ENCODE data around the gene ARID1B. TPM values are rescaled to one million over a fixed set of nuclear protein-coding genes. Genes with fewer than 3 reads are reported as not detected.

Gene ARID1B
- polyA plus RNA-seq, 4 donors = 57.0 to 87.6 (median 71.7) TPM

DNA sequence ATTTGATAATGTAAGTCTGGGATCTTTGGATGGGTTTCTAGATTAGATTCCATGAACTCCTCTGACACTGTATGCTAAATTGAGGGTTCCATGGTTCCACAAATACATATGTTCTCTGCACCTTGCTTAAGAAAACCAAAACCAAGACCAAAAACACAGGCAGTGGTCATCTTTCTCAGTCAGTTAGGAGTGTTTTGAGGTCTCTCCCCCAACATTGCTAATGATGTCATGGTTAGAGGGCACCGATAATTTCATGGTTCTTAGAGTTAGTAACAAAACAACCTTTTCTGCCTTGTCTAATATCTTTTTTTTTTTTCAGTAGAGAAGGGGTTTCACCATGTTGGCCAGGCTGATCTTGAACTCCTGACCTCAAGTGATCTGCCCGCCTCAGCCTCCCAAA, 44.5 kb downstream of the ARID1B start:
- DNase-seq (ENCODE audit: low read depth in 4 of 4, low spot score in 3 of 4) = no peak

DNA sequence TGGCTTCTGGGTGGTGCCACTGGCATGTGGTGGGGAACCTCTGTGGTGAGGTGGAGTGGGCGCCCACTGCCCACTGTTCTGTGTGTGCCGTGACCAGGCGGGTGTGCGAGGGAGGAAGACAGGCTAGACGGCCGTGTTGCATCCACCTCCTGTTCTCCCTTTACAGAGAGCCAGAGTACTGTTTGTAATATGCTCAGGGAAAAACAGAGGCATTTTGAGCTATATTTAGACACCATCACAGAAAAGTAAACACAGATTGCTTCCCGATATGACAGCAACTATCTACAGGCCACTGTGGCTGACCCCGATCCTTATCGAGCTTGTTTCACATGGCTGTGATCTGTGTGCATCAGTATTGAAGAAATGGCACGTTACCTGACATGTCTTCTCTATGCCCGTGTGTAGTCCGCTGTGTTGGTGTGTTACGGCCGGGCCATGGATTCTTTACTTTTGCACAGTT, 45.6 kb downstream of the ARID1B start:
- no peak for DNase-seq (ENCODE audit: low read depth in 4 of 4, low spot score in 3 of 4)

DNA sequence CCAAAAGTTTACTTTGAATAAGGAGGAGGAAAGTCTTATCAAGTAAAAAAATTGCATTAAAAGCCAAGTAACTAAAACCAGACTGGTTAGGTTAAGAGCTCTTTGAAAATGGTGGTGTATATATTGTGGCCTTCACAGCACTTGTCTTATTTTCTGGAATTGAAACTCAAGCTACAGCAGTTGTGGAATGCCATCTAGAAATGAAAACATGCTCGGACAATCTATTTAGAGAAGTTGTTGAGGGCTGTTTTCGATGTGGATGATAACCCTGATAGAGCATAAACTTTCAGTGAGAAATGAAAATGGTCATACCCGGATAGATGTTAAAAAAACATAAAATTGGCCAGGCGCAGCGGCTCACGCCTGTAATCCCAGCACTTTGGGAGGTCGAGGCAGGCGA, 47.0 kb downstream of the ARID1B start:
- no peak for DNase-seq (ENCODE audit: low read depth in 4 of 4, low spot score in 3 of 4)

DNA sequence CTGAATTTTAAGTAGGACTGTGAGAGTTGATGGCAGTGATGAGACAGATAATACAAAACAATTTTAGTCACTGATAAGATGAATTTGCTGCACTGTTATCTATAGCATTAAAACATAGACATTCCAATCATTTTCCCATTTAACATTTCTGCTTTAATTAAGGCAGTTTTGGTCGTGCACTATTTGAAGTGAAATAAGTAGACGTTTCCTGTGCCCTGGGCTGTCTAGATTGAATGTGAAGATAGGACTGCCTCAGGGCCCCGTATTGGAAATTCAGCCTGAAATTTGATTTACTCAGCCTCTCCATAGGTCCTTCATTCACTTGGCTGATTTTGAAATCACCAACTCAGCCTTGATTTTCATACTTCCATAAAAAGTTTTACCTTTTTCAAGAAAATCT, 48.3 kb downstream of the ARID1B start:
- no peak for DNase-seq (ENCODE audit: low read depth in 4 of 4, low spot score in 3 of 4)

DNA sequence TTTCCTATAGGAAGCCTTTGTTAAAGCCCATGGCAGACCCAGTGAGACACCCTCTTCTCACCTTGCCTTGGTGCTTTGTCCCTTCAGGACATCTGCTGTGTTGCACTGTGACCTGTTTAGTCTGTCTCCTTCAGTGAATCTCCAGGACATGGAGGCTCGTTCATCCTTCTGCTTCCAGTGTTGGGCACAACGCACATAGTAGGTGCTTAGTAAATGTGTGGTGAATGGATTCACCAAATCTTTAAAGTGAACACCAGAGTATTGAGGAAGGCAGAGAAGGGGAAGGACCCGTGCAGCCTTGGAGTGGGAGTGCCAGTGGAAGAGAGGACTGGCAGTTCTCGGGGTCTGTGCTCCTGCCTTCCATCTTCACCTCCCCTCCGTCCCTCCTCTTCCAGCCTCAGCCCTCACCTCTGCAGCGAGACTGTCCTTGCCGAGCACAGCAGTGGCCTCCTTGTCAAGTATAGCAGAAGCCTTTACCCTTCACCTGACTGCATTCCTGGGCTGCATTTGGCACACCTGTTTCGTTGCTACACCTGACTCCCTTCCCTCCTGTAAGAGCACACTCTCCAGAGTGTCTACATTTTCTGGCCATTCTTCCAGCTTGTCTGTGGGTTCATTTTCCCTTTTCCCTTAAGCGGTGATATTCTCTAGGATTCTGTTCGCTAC, 49.2 kb downstream of the ARID1B start:
- no peak for DNase-seq (ENCODE audit: low read depth in 4 of 4, low spot score in 3 of 4)

DNA sequence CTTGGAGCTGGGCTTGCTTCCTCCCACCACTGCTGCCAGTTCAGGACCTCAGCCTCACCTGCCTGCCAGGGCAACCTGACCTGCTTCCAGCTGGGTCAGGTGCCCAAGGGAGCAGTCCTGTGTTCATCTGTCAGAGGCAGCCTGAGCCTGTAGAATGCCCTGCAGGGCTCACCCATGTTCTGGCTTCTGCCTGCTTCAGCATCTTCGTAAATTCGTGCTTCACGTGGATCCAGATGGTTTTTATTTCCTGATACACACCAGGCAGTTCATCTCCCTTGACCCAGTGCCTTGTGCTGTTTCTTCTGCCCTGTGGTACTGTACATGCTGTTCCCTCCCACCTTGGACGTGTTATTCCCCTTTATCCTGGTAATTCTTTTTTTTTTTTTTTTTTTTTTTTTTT, 50.2 kb downstream of the ARID1B start:
- no peak for DNase-seq (ENCODE audit: low read depth in 4 of 4, low spot score in 3 of 4)

DNA sequence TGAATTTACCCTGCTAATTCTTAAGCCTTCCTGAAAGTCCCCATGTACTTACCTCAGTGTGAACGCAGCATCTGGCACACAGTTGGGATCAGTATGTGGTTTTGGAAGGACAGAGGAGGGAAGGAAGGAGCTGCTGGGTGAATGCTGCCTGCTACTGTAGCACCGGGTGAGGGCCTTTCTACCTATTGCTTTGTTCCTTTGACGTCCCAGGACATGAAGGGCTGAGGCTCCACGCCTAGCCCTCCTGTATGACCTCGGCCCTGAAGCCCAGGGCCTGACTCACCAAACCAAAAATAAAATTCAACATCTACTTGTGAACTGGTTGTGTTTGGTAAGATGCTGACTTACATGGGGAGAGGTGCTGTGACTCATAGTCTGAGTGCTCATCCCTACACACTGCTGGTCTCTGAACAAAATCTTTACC, 51.1 kb downstream of the ARID1B start:
- no peak for DNase-seq (ENCODE audit: low read depth in 4 of 4, low spot score in 3 of 4)

DNA sequence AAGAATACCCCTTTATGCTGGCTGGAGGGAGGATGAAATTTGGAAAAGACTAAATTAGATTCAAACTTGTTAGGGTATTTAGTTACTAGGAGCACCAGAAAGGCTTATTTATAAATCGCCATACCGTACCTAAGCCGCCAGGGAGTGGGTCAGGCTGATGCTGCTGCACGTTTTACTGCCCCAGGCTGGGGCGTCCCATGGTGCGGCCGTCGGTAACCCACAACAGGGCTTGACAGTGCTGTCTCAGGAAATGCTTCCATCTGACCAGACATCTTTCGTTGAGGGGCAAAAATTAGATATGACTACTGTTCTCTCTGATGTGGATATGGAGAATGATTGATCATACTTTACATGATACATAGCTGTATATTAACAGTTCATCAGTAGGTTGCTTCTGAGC, 52.9 kb downstream of the ARID1B start:
- no peak for DNase-seq (ENCODE audit: low read depth in 4 of 4, low spot score in 3 of 4)

DNA sequence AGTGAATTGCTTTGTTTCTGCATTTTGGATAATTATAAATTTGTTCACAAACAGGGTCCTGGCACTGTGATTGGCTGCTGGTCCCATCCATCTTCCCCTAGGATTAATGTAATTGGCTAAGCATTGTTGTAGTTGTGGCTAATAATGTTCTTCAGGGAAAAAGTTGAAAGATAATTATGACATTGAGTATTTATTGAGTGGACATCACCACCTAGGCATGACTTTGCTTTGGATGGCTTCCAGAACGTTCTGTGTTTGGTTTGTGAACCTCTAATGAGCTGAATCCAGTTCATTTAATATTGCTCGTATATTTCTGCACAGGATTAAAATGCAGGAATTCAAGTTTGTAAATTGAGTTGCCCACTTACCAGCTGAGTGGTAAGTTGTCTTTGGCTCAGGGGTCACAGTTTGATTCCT, 55.1 kb downstream of the ARID1B start:
- no peak for DNase-seq (ENCODE audit: low read depth in 4 of 4, low spot score in 3 of 4)

DNA sequence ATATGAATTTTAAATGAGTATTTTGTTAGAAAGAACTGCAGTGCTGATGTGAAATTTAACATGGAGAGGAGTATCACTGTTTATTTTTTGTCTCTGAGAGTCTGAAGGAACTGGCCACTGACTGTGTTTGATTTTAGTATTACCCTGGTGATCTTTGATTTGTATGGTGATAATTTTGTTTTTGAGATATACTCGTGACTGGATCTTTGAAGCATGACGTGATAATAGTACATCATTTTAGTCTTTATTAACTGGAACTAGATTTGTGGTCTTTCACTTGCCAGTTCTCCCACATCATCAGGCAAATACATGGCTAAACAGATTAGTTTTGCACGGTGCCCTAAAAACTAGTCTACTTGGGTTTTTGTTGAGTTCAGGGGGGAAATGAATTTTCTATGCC, 55.5 kb downstream of the ARID1B start:
- no peak for DNase-seq (ENCODE audit: low read depth in 4 of 4, low spot score in 3 of 4)

DNA sequence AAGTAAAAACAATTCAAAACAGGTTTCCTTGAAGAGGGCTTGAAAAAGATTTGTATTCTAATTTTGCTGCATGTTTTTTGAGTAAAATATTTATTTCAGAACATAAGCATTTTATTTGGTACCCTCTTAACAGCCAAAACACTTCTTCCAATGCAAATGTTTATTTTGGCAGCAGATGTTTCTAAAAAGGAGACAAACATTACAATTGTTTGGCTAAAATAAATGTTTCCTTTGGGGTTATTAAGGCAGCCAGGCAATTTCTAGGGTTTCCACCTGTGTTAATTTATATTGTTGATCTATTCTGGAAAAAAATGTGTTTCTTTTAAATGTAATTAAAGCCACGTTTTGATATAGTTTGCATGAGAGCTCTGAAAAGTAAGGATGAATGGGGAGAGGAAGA, 56.6 kb downstream of the ARID1B start:
- no peak for DNase-seq (ENCODE audit: low read depth in 4 of 4, low spot score in 3 of 4)

DNA sequence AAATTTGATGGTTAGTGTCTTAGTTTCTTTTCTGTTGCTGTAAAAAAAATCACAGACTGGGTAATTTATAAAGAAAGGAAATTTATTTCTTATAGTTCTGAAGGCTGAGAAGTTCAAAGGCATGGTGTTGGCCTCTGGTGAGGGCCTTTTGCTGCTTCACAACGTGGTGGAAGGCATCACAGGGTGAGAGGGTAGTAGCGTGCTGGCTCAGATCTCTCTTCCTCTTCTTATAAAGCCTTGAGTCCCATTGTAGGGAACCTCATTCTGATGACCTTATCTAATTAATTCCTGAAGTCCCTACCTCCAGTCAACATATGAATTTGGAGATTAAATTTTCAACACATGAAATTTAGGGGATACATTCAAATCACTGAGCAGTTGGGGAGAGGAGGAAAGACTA, 62.0 kb downstream of the ARID1B start:
- DNase-seq (ENCODE audit: low read depth in 4 of 4, low spot score in 3 of 4) = no peak

DNA sequence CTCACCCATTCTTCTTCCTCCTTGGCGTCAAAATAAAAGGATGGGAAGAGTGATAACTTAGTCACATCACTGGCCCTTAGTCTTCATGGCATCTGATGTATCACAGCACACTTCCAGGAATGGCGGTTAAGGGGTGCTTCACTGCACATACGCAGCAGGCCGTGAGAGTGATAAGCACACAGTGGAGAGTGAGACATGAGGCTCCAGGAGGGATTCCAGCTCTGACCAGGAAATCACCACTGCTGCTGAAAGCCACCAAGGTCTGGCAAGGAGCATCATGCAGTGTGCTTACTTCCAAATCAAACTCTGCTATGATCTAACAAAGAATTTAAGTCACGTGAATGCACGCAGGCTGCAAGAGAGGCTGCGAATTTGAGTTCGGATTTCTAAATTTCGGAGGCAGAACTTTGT, 62.4 kb downstream of the ARID1B start:
- no peak for DNase-seq (ENCODE audit: low read depth in 4 of 4, low spot score in 3 of 4)

DNA sequence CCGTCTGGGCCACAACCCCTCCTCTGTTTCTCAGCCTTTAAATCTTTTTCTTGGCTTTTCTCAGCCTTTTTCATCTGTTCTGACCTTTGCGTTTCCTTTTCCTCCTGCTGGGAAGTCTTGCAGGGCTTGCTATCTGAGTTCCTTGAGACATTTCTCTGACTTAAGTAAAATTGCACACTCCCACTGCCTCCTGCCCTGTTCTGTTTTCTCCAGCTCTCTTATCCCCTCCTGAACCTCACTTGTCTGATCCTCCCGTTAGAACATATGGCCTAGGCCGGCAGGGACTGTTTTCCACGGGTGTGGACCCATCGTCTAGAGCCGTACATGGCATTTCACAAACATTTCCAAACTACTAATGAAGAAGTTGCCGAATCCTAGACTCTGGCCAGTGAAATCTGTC, 63.0 kb downstream of the ARID1B start:
- no peak for DNase-seq (ENCODE audit: low read depth in 4 of 4, low spot score in 3 of 4)

DNA sequence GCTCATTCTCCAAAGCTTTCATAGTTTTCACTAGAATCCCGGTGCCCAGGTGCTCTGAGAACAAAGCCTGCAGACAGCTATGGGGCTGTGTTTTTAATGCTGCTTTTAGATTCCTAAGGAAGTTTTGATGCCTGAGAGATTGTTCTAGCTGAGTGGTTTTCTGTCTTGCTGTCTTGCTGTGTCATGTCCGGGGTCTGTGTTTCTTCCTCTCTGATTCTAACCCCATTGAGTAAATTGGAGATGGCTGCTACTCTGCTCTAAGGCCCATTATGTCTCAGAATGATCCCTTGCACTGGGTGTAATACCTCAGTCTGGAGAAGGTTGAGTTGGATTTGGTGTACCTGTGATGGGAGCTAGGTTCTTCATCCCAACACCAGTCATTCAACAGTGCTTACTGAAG, 63.4 kb downstream of the ARID1B start:
- DNase-seq (ENCODE audit: low read depth in 4 of 4, low spot score in 3 of 4) = no peak

DNA sequence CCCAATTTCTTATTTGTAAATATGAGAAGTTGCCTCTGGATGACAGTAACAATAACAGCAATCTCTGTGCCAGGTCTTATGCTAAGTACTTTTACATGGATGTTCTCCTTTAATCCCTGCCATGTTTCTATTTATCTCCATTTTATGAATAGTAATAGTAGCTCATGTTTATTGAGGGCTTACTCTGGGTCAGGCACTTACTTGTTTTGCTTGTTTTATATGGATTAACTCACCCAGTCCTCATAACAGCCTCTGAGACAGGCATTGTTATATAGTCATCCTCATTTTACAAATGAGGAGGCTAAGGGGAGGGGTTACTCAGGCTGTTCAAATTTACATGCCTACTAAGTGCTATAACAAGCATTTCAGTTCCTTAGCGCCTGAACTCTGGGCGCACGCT, 64.3 kb downstream of the ARID1B start:
- no peak for DNase-seq (ENCODE audit: low read depth in 4 of 4, low spot score in 3 of 4)

DNA sequence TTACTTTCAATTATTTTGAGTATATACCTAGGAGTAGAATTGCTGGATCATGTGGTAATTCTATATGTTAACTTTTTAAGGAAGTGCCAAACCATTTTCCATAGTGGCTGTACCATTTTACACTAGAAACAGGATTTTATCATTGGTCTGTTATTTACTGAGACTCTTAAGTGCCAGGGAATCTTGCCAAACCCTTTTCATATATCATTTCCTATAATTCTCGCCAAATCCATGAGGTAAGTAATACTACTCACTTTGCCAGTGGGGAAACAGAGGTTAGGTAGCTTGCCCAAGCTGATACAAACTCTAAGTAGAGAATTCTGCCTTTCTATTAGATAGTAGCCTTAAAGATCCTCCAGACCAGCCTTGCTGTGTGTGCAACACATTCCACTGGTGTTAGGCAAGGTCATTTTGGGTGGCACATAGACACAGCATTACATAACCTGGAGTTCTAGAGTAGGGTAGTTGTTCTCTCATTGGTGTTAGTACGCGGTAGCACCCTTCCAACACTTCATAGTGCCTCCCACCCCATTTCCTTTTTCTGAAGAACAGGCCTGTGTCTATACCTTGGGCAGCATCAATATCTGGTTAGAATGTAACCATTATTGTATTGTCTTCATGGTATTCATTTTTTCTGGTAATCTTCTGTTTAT, 65.5 kb downstream of the ARID1B start:
- no peak for DNase-seq (ENCODE audit: low read depth in 4 of 4, low spot score in 3 of 4)

DNA sequence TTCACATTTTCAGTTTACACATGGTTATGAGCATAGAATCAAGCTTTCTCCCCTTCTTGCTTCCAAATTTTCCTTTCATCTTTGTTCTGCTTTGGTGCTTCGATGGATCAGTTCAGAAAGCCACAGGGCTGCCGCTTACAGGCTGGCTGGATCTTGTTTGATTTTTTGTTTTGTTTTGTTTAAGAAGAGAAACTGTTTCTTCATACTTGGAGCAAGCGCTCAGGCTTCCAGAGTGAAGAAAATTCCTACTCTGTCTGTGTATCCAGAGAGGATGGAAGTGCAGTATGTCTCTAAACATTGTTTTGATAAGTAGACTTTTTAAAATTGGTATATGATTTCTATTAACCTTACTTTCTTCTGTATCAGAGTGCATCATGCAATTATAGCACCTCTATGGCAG, 66.9 kb downstream of the ARID1B start:
- no peak for DNase-seq (ENCODE audit: low read depth in 4 of 4, low spot score in 3 of 4)

DNA sequence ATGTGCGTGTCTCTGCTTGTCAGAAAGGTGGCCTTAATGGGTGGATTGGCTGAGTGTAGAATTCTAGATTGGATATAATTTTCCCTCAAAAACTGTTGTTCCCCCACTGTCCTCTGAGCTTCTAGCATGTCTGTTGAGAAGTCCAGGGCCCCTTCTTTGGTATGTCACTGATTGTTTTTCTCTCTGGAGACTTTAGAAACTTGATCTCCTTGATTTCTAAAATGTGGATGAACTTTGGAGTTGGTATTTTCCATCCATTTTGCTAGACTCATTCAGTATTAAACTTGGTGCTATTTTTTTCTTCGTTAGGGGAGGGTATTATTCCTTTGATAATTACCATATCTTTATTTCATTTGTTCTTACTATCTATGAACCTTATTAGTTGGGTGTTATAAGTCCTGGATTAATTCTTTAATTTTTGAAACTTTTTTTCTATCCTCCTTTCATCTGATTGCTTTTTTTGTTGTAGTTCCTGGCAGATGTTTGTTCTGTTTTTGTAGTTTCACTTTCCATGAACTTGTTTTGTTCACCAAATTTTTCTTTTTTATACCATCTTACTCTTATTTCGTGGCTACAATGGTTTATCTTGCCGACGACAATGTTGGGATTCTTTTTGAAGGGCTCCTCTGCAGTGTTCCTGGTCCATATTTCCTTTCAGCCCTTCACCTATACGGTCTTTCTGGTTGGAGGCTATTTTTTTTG, 68.4 kb downstream of the ARID1B start:
- no peak for DNase-seq (ENCODE audit: low read depth in 4 of 4, low spot score in 3 of 4)

DNA sequence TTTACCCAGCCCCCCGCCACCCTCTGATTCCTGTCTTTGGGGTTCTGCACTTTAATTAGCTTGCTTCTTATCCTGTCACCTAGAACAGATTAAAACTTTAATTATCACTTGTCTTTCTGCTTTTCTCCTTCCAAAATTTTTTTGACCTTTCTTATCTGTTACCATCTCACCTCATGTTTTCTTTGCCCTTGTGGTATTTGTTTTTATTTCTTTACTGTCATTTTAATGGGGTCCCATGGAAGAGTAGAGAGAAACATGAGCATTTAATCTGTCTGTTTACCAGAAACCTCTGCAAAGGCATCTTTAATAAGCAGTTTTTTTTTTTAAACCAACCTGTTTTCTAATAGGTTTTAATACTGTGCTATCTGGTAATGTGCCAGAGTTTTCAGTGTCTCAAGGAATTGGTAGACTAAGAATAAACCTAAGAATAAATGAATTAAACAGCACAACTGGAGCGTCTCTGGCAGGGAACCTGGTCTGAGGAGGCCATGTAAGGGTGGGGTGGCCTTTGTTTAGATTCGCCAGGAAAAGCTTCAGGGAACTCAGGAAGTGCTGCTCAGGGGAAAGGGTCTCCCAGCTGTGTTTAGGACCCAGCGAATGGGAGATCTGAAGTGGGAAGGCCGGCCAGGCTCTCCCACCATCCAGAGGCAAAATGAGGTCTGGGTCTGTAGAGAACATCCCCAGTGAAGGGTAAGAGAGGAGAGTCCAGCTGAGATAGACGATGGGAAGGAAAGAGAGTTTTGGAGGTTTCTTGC, 69.8 kb downstream of the ARID1B start:
- DNase-seq (ENCODE audit: low read depth in 4 of 4, low spot score in 3 of 4) = no peak

DNA sequence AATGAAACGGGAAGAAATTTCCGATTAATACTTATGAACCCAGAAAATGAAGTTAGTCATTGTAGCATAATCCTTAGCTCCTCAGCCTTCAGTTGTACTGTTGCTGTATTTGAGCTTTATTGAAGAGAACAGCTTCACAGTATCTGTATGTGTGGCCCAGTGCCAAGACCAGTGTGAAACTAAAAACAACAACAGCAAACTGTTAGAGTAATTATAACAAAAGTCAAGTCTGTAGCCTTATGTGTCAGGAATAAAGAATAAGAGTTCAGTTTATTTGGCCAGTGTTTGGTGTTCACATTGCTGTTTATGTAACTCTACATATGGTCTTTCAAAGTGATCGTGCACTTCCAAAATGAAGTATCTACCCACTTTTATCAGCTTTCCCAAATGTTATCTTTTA, 70.9 kb downstream of the ARID1B start:
- no peak for DNase-seq (ENCODE audit: low read depth in 4 of 4, low spot score in 3 of 4)
